HepG2 (cell line): ENCODE data around the gene NFKB2. TPM values are rescaled to one million over a fixed set of nuclear protein-coding genes. Genes with fewer than 3 reads are reported as not detected.

ENCODE experiments used
- ATAC-seq: fragments of 200-7000 bp; cut with Tn5 transposase; 3 replicates; pipeline ENCODE4 v1.9.1; 2020; ENCODE audit warnings: mild to moderate bottlenecking, moderate library complexity
- BruUV-seq: library from RNA; stranded (reverse); fragments of 400-500 nt; replicated peaks from 2 replicates; lab custom pipeline; 2021; lab: Mats Ljungman, UMichigan
- CTCF ChIA-PET: fragments of 300-600 bp; formaldehyde crosslinking; extraction: SDS; loops from one replicate; lab custom pipeline; 2021; ENCODE audit warnings: low total read pairs, inconsistent platforms, low intra/inter-chr PET ratio; lab: Yijun Ruan, JAX
- POLR2A ChIA-PET: fragments of 350-600 bp; sonication (Branson Sonifier 250); formaldehyde crosslinking; loops from one replicate; lab custom pipeline; 2020; ENCODE audit warnings: antibody characterized with exemption, inconsistent platforms; lab: Yijun Ruan, JAX
- DNase-seq: peaks from one replicate; pipeline ENCODE4 v3.0.0-alpha.2; 2015; ENCODE audit warnings: low spot score
- FAIRE-seq: peaks from 3 replicates; lab custom pipeline; 2011; peaks lifted over from hg19 to GRCh38; lab: Jason Lieb, UNC
- H2AFZ ChIP-seq: one replicate; pipeline ENCODE4 v1.6.1; 2011; ENCODE audit warnings: low read length, inconsistent platforms
- H3K27ac ChIP-seq: fragments of 300-600 bp; 3 replicates; pipeline ENCODE4 v1.8.0; 2011; ENCODE audit warnings: mixed run types, mild to moderate bottlenecking, mixed read lengths, low read length, inconsistent platforms; ENCODE audit not compliant: insufficient read depth; ENCODE audit errors: extremely low read length
- H3K27me3 ChIP-seq, 2 experiments: fragments of 200-600 bp in 1 of 2; 2 replicates in 1 of 2; 3 replicates in 1 of 2; pipeline versions ENCODE4 v1.6.0 to v1.8.0; 2011; ENCODE audit warnings: low read length in 2 of 2, mild to moderate bottlenecking in 2 of 2, moderate library complexity in 2 of 2, inconsistent platforms in 1 of 2; ENCODE audit not compliant: insufficient read depth in 2 of 2, control insufficient read depth in 1 of 2
- H3K36me3 ChIP-seq, 2 experiments: fragments of 200-600 bp in 1 of 2; replicated peaks in 1 of 2; 2 replicates in 1 of 2; 3 replicates in 1 of 2; pipeline versions ENCODE4 v1.5.1 to v1.8.0; 2011; ENCODE audit warnings: low read length in 2 of 2, inconsistent platforms in 1 of 2; ENCODE audit not compliant: insufficient read depth in 2 of 2, control insufficient read depth in 1 of 2
- H3K4me1 ChIP-seq: 2 replicates; pipeline ENCODE4 v1.5.1; 2012; ENCODE audit warnings: low read length, inconsistent platforms; ENCODE audit not compliant: insufficient read depth
- H3K4me2 ChIP-seq: 2 replicates; pipeline ENCODE4 v1.6.0; 2011; ENCODE audit warnings: low read depth, low read length, inconsistent platforms
- H3K4me3 ChIP-seq, 3 experiments: fragments of 200-600 bp in 1 of 3; sonication (generic), shearing (Covaris generic) in 1 of 3; replicated peaks in 1 of 3; 2 replicates each; pipeline ENCODE4 v1.5.1; 2011 to 2016; ENCODE audit warnings: low read length in 3 of 3, inconsistent platforms in 2 of 3, low read depth in 2 of 3, mild to moderate bottlenecking in 2 of 3, control low read depth in 1 of 3, mixed read lengths in 1 of 3; ENCODE audit not compliant: insufficient read depth in 1 of 3
- H3K79me2 ChIP-seq: one replicate; pipeline ENCODE4 v1.6.1; 2011; ENCODE audit warnings: low read length, inconsistent platforms; ENCODE audit not compliant: insufficient read depth
- H3K9ac ChIP-seq: 2 replicates; pipeline ENCODE4 v1.6.0; 2011; ENCODE audit warnings: mild to moderate bottlenecking, low read depth, low read length, inconsistent platforms; ENCODE audit not compliant: insufficient read depth
- H3K9me3 ChIP-seq: 2 replicates; pipeline ENCODE4 v1.5.1; 2012; ENCODE audit warnings: mild to moderate bottlenecking, low read length
- H4K20me1 ChIP-seq: 2 replicates; pipeline ENCODE4 v1.6.0; 2011; ENCODE audit warnings: inconsistent platforms, mild to moderate bottlenecking, low read length, moderate library complexity; ENCODE audit not compliant: insufficient read depth
- CCDC6 ChIP-seq: sonication (generic); formaldehyde crosslinking; IDR thresholded peaks from 2 replicates; pipeline ENCODE4 v1.8.1; 2022; ENCODE audit warnings: mild to moderate bottlenecking, missing genetic modification reagents, moderate library complexity
- CEBPB ChIP-seq: IDR thresholded peaks from 2 replicates; pipeline ENCODE4 v1.6.1; 2011; ENCODE audit warnings: low read depth, low read length, improper control_type of control experiment, borderline replicate concordance
- NCOA5 ChIP-seq: sonication (generic); formaldehyde crosslinking; IDR thresholded peaks from 2 replicates; pipeline ENCODE4 v1.4.0; 2020; ENCODE audit warnings: missing genetic modification reagents
- WGBS: methylation state at CpG from one replicate; pipeline ENCODE4 v1.1.6; 2017; ENCODE audit warnings: low lambda C conversion rate; 5-methylcytosine and 5-hydroxymethylcytosine counted together
- in situ Hi-C: cut with HindIII; loops from 2 replicates; pipeline ENCODE4 v1.10.0; 2017; ENCODE audit warnings: low pct_unique_long_range_greater_than_20kb; ENCODE audit not compliant: extremely low pct_ligation_motif_present
- intact Hi-C: fragments of 100-400 bp; cut with micrococcal nuclease; formaldehyde crosslinking; loops from one replicate; pipeline ENCODE4 v1.10.0; 2022; ENCODE audit not compliant: unreplicated experiment
- polyA plus RNA-seq, 8 experiments: library from polyadenylated mRNA; depleted of rRNA in 3 of 8; stranded (reverse) in 7 of 8; unstranded in 1 of 8; fragments of >200 nt; fragmentation: Illumina TruSeq in 4 of 8; extraction: Trizol in 4 of 8; gene quantifications; 2 replicates each; pipeline versions ENCODE4 v1.2.1 to v1.2.3, GENCODE V29; 2011 to 2016; ENCODE audit warnings: low read depth in 4 of 8, missing spikeins in 1 of 8, mixed read lengths in 1 of 8; ENCODE audit not compliant: insufficient read depth in 1 of 8
- total RNA-seq, 5 experiments: library from RNA; depleted of rRNA; stranded (reverse); fragments of >200 nt; fragmentation: Illumina TruSeq; extraction: Trizol; gene quantifications; 2 replicates each; pipeline ENCODE4 v1.2.3, GENCODE V29; 2016; ENCODE audit warnings: low read depth in 1 of 5
- TF ChIP-seq, protein P1 (sequence below): sonication (generic); formaldehyde crosslinking; IDR thresholded peaks from 2 replicates; pipeline ENCODE4 v1.9.0; 2022; ENCODE audit warnings: low read depth, missing genetic modification reagents
- TF ChIP-seq, protein P2 (sequence below): sonication (generic); formaldehyde crosslinking; IDR thresholded peaks from 2 replicates; pipeline ENCODE4 v1.5.1; 2020; ENCODE audit warnings: missing genetic modification reagents, mild to moderate bottlenecking, borderline replicate concordance

NFKB2 gene
- total and polyA plus RNA-seq, 2 of the 13 experiments (the other 11 are each of a cell fraction or from before 2014, with no cell fraction given) = 7.7 to 12.5 TPM

DNA sequence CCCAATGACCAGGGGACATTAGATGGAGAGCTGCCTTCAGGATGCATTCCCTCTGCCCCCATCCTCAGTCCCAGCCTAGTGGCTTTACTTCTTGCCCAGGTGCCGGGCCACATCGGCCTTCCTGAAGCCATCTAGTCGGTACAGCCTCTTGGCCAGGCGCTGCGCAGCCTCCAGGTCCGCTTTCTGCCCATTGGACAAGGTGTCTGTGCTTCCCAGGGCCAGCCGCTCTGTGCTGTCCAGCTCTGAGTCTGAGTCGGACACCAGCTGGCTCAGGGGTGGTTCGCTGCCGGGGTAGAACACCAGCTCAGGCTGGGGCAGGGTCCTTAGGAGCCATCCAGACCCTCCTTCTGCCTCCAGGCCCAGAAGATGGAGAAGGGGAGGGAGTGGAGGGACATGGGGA, 16.8 kb downstream of the NFKB2 start:
- ChIA-PET POLR2A (no interaction called here), CTCF (no interaction called here)
- no peak for FAIRE-seq

More for the DNA sequence above, 16.8 kb downstream of the NFKB2 start:
- Histone ChIP-seq H3K9ac (no peak overlapping the region), H3K9me3 (no peaks in the 10 kb centered on the region), H4K20me1 (peaks cover 4% of the 10 kb centered on the region; the same call in 1 of the 2 replicates), H3K36me3 (no peaks in the 10 kb centered on the region), H3K4me1 (peaks cover 24% of the 10 kb centered on the region), H3K4me3 (no peak overlapping the region), H3K27ac (no peak overlapping the region)
- WGBS = no CpG with 5 or more reads among the region's 10 CpGs
- TF ChIP-seq, protein P1, sequence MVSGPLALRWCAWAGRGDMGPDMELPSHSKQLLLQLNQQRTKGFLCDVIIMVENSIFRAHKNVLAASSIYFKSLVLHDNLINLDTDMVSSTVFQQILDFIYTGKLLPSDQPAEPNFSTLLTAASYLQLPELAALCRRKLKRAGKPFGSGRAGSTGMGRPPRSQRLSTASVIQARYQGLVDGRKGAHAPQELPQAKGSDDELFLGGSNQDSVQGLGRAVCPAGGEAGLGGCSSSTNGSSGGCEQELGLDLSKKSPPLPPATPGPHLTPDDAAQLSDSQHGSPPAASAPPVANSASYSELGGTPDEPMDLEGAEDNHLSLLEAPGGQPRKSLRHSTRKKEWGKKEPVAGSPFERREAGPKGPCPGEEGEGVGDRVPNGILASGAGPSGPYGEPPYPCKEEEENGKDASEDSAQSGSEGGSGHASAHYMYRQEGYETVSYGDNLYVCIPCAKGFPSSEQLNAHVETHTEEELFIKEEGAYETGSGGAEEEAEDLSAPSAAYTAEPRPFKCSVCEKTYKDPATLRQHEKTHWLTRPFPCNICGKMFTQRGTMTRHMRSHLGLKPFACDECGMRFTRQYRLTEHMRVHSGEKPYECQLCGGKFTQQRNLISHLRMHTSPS (CRISPR knock-in tag) = no peak
- TF ChIP-seq NCOA5 (no peak), CCDC6 (no peak), CEBPB (no peak)
- TF ChIP-seq, protein P2, sequence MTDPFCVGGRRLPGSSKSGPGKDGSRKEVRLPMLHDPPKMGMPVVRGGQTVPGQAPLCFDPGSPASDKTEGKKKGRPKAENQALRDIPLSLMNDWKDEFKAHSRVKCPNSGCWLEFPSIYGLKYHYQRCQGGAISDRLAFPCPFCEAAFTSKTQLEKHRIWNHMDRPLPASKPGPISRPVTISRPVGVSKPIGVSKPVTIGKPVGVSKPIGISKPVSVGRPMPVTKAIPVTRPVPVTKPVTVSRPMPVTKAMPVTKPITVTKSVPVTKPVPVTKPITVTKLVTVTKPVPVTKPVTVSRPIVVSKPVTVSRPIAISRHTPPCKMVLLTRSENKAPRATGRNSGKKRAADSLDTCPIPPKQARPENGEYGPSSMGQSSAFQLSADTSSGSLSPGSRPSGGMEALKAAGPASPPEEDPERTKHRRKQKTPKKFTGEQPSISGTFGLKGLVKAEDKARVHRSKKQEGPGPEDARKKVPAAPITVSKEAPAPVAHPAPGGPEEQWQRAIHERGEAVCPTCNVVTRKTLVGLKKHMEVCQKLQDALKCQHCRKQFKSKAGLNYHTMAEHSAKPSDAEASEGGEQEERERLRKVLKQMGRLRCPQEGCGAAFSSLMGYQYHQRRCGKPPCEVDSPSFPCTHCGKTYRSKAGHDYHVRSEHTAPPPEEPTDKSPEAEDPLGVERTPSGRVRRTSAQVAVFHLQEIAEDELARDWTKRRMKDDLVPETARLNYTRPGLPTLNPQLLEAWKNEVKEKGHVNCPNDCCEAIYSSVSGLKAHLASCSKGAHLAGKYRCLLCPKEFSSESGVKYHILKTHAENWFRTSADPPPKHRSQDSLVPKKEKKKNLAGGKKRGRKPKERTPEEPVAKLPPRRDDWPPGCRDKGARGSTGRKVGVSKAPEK (CRISPR knock-in tag) = no peak
- TF ChIP-seq, all 625 proteins: peak for 0
- intact Hi-C loops = no loop called here
- in situ Hi-C loops = no loop called here
- ATAC-seq (no peak), DNase-seq (no peak)
- Histone ChIP-seq H2AFZ (no peak overlapping the region), H3K4me2 (no peak overlapping the region), H3K79me2 (no peaks in the 10 kb centered on the region), H3K27me3 (peaks cover 24 to 86% of the 10 kb centered on the region in 2 experiments)
- BruUV-seq = no TSS peak
